ENCODE measurements around the gene NABP1.

DNA sequence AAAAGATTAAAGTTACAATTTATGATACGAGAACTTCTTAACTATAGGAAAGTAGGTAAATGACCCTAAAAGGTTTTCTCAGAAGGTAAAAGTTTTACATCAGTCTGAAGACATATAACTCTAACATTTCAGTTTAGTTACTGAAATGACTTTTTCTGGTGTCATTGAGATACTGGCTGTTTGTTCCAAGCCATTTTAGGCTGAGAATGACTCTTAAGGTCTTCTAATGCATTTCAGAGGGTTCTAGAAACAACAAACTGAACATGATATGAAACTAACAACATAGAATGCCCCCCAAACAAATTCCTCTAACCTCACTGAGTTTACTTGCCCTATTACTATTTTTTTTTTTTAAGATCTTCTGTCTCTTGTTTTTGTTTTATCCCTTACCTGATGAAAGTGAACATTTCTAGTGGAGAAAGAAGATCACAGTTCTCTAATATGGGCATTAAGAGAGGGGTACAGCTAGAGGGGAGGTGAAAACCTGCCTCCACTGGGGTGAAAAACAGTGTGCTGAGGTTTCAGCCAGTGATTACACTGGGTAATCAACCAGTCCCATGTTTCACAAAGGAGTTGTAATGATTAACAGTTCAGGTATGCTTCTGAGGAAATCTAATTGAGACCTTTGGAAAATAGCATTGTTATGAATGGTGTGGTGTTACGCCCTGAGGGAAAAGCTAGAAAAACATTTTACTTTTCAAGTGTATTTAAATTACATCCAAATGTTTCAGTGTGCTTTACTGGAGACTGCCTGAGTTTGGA lies 11.2 kb downstream of the NABP1 start:
- TF ChIP-seq, protein P1, sequence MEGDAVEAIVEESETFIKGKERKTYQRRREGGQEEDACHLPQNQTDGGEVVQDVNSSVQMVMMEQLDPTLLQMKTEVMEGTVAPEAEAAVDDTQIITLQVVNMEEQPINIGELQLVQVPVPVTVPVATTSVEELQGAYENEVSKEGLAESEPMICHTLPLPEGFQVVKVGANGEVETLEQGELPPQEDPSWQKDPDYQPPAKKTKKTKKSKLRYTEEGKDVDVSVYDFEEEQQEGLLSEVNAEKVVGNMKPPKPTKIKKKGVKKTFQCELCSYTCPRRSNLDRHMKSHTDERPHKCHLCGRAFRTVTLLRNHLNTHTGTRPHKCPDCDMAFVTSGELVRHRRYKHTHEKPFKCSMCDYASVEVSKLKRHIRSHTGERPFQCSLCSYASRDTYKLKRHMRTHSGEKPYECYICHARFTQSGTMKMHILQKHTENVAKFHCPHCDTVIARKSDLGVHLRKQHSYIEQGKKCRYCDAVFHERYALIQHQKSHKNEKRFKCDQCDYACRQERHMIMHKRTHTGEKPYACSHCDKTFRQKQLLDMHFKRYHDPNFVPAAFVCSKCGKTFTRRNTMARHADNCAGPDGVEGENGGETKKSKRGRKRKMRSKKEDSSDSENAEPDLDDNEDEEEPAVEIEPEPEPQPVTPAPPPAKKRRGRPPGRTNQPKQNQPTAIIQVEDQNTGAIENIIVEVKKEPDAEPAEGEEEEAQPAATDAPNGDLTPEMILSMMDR (IDR thresholded peaks at IDR 0.05): no peak
- TF ChIP-seq POLR2AphosphoS5 (IDR thresholded peaks at IDR 0.05) (no peak), POLR2A (IDR thresholded peaks at IDR 0.05) (no peak), EP300 (IDR thresholded peaks at IDR 0.05) (no peak)
